HG03066 (cell line): ENCODE data around the gene PRSS36.
"Not testable (repeated sequence)": the region's sequence is repeated elsewhere in the genome, so short reads cannot be mapped to it uniquely, and the experiment has no call there.

Source experiments
- ATAC-seq: cut with Tn5 transposase; IDR thresholded peaks from one replicate; pipeline ENCODE4 v1.9.1; 2021; ENCODE audit warnings: low read depth; ENCODE audit not compliant: unreplicated experiment

Gene PRSS36

DNA sequence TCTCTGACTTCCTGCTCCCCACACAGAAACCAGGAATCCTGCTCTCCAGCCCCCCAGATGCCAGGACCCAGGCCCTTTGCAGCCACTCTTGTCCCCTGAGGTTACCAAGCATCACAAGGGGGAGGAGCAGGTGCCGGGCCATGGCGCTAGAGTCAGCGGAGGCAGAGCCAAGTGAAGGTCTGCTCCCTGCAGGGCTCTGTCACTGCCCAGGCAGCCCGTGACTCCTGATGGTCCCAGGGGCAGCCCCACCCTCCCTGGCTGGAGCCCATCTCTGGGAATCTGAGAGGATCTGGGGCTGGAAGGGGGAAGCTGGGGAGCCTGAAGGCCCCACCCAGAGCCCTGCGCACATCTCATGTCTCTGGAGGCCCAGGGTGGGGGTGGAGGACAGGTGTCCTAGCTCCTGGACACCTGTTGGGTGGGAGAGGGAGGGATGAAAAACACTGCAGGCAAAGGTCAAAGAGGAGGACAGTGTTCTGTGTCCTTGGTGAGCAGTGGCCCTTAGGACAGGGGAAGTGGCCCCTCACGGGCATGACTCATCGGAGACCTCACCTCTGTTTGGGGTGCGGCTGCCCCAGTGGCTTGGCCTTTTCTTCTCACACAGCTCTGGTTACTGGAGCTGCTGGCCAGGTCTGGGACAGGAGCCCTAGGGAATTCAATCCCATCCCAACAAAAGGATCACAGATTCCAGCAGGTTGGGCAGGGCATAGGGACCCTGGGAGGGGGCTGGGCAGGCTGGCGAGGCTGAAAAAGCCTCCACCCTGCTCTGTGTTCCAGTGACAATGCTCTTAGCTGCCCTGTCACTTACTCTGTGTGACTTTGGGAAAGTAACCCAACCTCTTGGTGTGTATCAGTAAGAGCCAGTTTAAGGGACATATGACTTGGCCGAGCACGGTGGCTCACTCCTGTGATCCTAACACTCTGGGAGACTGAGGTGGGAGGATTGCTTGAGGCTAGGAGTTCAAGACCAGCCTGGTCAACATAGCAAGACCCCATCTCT lies at the start of gene PRSS36:
Gene PRSS36, minus strand, starts transcription at position 173 of the 997 bp plus-strand sequence. Its CDS starts 31 bp downstream, at position 142.
- no peak for ATAC-seq

- no peak for ATAC-seq
Measured at GRCh38 chr16:31199430-31200041, 49.7 kb upstream of the PRSS36 start.

- no peak for ATAC-seq
Measured at GRCh38 chr16:31198207-31198882, 48.5 kb upstream of the PRSS36 start.

GRCh38 chr16:31196324-31197088 lies 46.6 kb upstream of the PRSS36 start:
- no peak for ATAC-seq

GRCh38 chr16:31195861-31196260 lies 46.0 kb upstream of the PRSS36 start:
- not testable (repeated sequence) for ATAC-seq

- no peak for ATAC-seq
Measured at GRCh38 chr16:31194898-31195297, 45.0 kb upstream of the PRSS36 start.

GRCh38 chr16:31193874-31194273 lies 44.0 kb upstream of the PRSS36 start:
- ATAC-seq = no peak

DNA sequence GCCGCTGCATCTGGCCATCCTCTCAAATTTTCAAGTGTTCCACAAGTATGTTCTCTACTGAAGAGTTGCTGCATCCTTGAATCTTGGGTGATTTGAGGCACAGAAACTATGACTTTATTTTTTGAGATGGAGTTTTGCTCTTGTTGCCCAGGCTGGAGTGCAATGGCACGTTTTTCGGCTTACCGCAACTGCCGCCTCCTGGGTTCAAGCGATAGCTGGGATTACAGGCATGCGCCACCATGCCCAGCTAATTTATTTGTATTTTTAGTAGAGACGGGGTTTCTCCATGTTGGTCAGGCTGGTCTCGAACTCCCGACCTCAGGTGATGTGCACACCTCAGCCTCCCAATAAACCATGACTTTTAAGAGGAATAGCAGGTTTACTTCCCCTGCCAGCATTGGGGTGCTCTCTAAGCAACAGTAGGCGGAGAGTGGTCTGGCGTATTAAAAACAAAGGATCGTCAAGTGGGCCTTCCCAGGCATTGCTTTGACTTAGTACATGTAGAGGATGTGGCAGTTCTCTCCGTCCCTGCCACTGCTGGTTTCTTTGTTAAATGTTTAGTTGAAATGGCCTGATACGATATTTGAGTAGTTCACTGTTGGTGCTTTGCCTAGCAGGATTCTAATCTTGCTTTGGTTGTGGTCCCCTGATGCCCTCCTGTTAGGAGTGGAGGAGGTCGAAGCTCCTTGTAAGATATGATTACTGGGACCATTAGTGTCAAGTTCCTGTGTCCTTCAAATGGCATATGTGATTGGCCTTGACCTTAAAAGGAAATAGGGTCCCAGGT lies 43.2 kb upstream of the PRSS36 start:
- ATAC-seq = no peak

- no peak for ATAC-seq
Measured at GRCh38 chr16:31191697-31192428, 42.0 kb upstream of the PRSS36 start.

DNA sequence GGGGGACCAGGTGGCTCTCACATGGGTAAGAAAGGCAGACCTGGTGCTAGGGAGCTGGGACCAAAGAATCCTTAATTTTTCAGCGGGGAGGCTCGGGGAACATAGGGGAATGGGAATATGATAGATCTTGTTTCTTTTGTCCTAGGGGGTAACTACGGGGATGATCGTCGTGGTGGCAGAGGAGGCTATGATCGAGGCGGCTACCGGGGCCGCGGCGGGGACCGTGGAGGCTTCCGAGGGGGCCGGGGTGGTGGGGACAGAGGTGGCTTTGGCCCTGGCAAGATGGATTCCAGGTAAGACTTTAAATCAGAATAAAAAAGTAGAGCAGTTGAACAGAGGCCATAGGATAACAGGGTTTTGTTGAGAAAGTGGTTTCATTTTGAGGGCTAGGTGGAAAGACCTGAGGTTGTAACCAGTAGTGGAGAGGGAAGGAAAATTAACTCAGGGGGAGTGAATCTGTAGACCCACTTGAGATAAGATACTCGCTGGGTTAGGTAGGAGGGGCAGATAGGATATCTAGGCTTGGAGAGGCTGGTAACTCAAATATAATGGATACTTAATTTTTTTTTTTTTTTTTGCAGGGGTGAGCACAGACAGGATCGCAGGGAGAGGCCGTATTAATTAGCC lies 41.1 kb upstream of the PRSS36 start:
- ATAC-seq = no peak

GRCh38 chr16:31190061-31190460 lies 40.2 kb upstream of the PRSS36 start:
- no peak for ATAC-seq

GRCh38 chr16:31189412-31189778 lies 39.5 kb upstream of the PRSS36 start:
- no peak for ATAC-seq

GRCh38 chr16:31188450-31189411 lies 38.9 kb upstream of the PRSS36 start:
- no peak for ATAC-seq

DNA sequence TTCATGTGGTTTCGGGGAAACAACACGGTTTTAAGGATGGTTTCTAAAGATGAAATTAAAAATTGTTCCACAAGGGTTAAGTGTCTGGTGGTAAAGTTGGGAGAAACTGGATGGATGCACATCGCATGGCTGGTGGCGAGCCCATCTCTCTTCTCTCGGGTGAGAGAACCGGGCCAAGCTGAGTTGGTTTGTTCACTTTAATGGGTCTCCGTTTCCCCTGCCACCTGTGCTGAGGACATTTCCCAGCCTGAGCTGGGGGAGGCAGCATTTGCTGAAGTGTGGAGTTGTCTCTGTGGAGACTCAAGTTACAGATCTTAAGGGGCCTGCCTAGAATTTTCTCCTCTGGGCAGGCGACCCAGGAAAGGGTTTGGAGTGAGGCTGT lies 37.9 kb upstream of the PRSS36 start:
- no peak for ATAC-seq

DNA sequence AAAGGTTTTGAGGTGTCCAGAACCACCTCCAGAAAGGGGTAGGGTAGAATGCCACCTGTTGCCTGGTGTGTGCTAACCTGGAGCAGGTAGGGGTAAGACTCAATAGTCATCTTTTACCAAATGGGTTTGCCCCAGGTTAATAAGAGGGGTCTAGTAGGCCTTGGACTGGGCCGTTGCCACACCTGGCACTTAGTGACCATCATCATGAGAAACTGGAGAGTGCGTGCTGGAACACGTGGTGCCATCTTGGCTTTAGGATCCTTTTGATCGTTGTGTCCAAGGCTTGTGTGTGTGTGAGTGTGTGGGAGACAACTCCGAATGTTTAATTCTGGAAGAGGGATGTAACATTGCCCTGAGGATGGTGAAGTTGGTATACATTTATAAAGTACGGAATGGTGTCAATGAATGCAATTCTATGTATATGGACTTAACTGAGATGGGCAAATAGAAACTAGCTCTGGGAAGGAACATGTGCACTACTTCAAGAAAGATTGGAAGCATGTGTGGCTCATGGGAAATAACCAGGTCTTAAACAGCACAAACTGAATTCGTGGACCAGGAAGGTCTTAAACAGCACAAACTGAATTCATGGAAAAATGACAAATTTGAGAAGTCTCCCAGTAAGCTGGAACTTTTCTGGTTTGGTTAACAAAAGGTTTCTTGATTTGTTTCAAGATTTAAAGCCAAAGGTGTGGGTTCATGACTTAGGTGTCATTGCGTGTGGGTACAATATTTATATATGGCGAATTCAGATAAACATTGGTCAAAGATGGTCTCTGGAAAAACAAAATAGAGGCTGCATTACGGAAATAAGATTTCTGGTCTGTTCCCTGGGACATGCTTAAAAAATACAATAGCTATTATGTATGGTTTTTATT lies 37.3 kb upstream of the PRSS36 start:
- ATAC-seq = no peak

DNA sequence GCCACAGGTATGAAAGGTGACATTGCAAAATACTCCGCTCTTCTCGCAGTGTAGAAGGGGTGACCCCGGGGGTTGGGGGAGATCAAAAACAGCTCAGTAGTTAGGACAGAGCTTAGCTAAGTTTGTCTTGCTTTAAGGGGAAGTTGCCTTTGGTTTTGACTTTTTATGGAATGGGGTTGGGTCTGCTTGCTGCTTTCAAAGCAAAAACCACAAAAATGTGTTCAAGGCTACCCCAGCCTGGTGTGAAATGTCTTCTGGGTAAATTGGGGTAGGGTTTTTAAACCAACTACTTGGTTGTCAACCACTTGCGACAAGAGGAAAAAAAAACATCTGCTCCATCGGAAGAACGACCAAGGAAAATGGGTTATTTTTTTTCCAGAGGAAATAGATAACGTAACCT lies 36.3 kb upstream of the PRSS36 start:
- no peak for ATAC-seq

- no peak for ATAC-seq
Measured at GRCh38 chr16:31185339-31185738, 35.5 kb upstream of the PRSS36 start.
